Ascending aorta (tissue), 2 donors: Measurements from ENCODE around the gene SCUBE2. TPM values are rescaled to one million over a fixed set of nuclear protein-coding genes. Genes with fewer than 3 reads are reported as not detected.

Experiments used
- DNase-seq, 2 donors: peaks; one replicate each; pipeline ENCODE4 v3.0.0-alpha.2; 2019; ENCODE audit warnings: low spot score in 2 of 2
- H3K27ac ChIP-seq, 2 donors: fragments of 200-600 bp; sonication (generic); one replicate each; pipeline ENCODE4 v1.5.1; 2016 to 2017; ENCODE audit warnings: mild to moderate bottlenecking in 1 of 2
- H3K27me3 ChIP-seq: fragments of 200-600 bp; sonication (generic); one replicate; pipeline ENCODE4 v1.5.1; 2017
- H3K36me3 ChIP-seq, 2 donors: fragments of 200-600 bp; sonication (generic); one replicate each; pipeline ENCODE4 v1.5.1; 2016
- H3K4me1 ChIP-seq, 2 donors: fragments of 200-600 bp; sonication (generic); one replicate each; pipeline ENCODE4 v1.5.1; 2016 to 2017; ENCODE audit warnings: mild to moderate bottlenecking in 1 of 2
- H3K4me3 ChIP-seq, 2 donors: fragments of 200-600 bp; sonication (generic); one replicate each; pipeline ENCODE4 v1.5.1; 2016 to 2017; ENCODE audit warnings: mild to moderate bottlenecking in 1 of 2
- H3K9me3 ChIP-seq, 2 donors: fragments of 200-600 bp; sonication (generic); one replicate each; pipeline ENCODE4 v1.5.1; 2016
- intact Hi-C: fragments of 100-400 bp; cut with DNase I; formaldehyde crosslinking; loops from one replicate; pipeline ENCODE4 v1.15.1; 2023
- total RNA-seq: library from RNA; depleted of rRNA; stranded (reverse); fragments of >200 nt; gene quantifications from one replicate; pipeline ENCODE4 v1.1.0, GENCODE V29; 2016
- TF ChIP-seq, protein P1 (sequence below), 3 experiments: fragments of 200-600 bp in 2 of 3; fragments of 450-650 bp in 1 of 3; sonication (generic) in 2 of 3; IDR thresholded peaks; one replicate each; pipeline ENCODE4 v1.5.1; 2016 to 2019; ENCODE audit warnings: antibody characterized with exemption in 3 of 3, mild to moderate bottlenecking in 1 of 3, moderate library complexity in 1 of 3

SCUBE2 gene
- total RNA-seq, 1 donor from 2014 or later, result 1.1 TPM

GRCh38 chr11:9137293-9138132, 46.1 kb upstream of the SCUBE2 start:
- no peaks in the 10 kb centered on the region for H3K27me3 ChIP-seq
- intact Hi-C loops, result loop anchor here (1.0 to 5.0 kb wide), 6 partner anchors 122 to 455 kb away; partner anchors contain the start of genes AKIP1, NRIP3, RPL27A and TMEM9B
- peaks cover 21 to 25% of the 10 kb centered on the region in 2 donors for H3K36me3 ChIP-seq
- H3K27ac ChIP-seq, result peak overlapping the region; percentile 58 to 67
- TF ChIP-seq, protein P1, sequence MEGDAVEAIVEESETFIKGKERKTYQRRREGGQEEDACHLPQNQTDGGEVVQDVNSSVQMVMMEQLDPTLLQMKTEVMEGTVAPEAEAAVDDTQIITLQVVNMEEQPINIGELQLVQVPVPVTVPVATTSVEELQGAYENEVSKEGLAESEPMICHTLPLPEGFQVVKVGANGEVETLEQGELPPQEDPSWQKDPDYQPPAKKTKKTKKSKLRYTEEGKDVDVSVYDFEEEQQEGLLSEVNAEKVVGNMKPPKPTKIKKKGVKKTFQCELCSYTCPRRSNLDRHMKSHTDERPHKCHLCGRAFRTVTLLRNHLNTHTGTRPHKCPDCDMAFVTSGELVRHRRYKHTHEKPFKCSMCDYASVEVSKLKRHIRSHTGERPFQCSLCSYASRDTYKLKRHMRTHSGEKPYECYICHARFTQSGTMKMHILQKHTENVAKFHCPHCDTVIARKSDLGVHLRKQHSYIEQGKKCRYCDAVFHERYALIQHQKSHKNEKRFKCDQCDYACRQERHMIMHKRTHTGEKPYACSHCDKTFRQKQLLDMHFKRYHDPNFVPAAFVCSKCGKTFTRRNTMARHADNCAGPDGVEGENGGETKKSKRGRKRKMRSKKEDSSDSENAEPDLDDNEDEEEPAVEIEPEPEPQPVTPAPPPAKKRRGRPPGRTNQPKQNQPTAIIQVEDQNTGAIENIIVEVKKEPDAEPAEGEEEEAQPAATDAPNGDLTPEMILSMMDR (IDR thresholded peaks at IDR 0.05), result peak; percentile 87 to 98 (median 92)
- H3K4me3 ChIP-seq, result no peak overlapping the region
- H3K9me3 ChIP-seq, result no peaks in the 10 kb centered on the region
- peak in 1 of 2 donors; percentile 86 for DNase-seq
- H3K4me1 ChIP-seq, result peaks cover 7 to 19% of the 10 kb centered on the region in 2 donors

DNA sequence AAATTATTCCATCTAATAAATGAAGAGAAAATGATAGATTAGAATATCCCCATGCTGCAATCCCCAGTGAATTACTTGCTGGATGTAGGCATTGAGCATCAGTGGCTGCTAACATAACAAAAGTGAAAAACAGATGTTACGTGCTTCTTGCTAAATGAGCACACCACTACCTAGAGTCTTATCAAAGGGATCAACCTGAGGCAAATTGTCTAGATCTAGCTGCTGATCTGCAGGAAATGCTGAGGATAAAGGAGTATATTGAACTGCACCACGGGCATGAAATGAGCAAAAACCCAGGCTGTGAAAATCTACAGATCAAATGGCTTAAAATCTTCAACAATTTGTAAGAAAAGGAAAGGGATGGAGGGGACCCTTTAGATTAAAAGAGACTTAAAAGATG, 45.3 kb upstream of the SCUBE2 start:
- Histone ChIP-seq H3K27me3 (no peaks in the 10 kb centered on the region), H3K4me3 (no peak overlapping the region), H3K36me3 (peaks cover 13 to 17% of the 10 kb centered on the region in 2 donors), H3K27ac (peak overlapping the region in 1 of 2 donors; percentile 67), H3K4me1 (peaks cover 7 to 19% of the 10 kb centered on the region in 2 donors), H3K9me3 (no peaks in the 10 kb centered on the region)
- intact Hi-C loops, result loop anchor here (1.0 to 5.0 kb wide), 6 partner anchors 121 to 454 kb away; partner anchors contain the start of genes AKIP1, NRIP3, RPL27A and TMEM9B
- TF ChIP-seq, protein P1 (IDR thresholded peaks at IDR 0.05), result no peak
- DNase-seq, result no peak

DNA sequence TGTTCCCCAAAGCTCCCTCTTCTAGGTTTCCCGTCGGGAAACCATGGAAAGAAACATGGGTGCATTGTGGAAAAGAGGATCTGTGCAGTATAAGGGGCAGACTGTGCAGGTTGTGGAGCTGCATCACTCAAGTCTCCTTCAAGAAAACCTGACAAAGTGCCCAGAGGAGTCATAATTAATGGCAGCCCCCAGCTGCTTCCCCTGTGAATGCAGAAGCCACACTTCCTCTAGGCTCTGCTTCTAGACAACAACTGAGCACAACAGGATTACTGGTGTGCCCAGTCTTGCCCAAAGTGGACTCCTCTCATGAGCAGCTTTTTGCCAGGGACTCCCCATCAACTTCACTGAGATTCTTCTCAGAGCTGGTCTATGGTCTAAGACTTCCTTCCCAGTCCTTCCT, 42.6 kb upstream of the SCUBE2 start:
- H3K27ac ChIP-seq, result no peak overlapping the region
- H3K4me3 ChIP-seq, result no peak overlapping the region
- H3K4me1 ChIP-seq, result peaks cover 0 to 11% of the 10 kb centered on the region in 2 donors
- intact Hi-C loops, result no loop called here
- H3K27me3 ChIP-seq, result no peaks in the 10 kb centered on the region
- DNase-seq, result no peak
- H3K36me3 ChIP-seq, result peaks cover 0 to 6% of the 10 kb centered on the region in 2 donors
- H3K9me3 ChIP-seq, result no peaks in the 10 kb centered on the region
- TF ChIP-seq, protein P1 (IDR thresholded peaks at IDR 0.05), result no peak

DNA sequence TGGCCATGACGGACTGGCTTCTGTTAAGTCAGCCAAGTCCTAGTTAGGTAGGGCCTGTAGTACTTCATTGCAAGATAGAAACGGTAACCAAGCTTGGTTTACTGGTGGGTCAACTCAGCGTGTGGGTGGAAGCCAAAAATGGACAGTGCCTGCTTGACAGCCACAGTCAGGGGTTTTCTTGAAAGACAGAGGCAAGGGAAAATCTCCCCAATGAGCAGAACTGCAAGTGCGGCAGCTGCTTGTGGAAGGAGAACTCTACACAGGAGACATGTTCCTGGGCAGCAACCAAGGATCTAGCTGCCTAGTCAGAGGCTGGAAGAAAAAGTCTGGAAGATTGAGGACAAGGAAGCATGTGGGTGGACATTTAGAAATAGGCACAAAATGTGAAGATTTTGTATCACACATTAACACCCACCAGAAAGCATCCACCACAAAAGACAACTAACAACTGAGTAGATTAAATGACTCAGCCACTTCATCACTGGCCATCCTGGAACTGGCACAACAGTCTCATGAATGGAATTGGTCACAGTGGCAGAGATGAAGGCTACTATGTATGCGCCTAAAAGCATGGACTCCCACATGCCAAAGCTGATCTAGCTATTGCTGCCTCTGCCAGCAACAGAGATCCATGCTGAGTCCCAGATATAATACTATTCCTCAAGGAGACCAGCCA, 40.9 kb upstream of the SCUBE2 start:
- no peak overlapping the region for H3K4me3 ChIP-seq
- no peak for DNase-seq
- intact Hi-C loops, result no loop called here
- H3K36me3 ChIP-seq, result peaks cover 0 to 6% of the 10 kb centered on the region in 2 donors
- H3K4me1 ChIP-seq, result peaks cover 0 to under 1% of the 10 kb centered on the region in 2 donors
- no peaks in the 10 kb centered on the region for H3K27me3 ChIP-seq
- no peaks in the 10 kb centered on the region for H3K9me3 ChIP-seq
- no peak overlapping the region for H3K27ac ChIP-seq
- TF ChIP-seq, protein P1 (IDR thresholded peaks at IDR 0.05), result no peak

DNA sequence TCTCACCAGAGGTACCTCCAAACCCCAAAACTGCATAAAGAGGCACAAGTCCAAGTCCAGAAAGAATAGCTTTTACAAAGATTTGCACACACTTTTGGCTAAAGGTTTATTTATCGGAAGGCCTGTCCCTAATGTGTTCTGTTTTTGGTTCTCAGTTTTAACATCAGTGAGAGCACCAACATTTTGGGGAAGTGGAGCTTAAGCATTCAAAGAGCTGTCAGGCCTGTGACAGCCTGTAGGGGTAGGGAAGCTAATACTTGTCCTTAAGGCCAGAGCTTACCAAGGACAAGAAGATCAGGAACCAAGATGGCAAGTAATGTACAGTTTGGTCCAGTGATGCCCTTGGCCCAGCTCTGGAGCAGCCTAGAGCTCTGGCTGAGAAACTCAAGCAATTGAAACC, 38.9 kb upstream of the SCUBE2 start:
- Histone ChIP-seq H3K4me3 (no peak overlapping the region), H3K9me3 (no peaks in the 10 kb centered on the region), H3K4me1 (no peaks in the 10 kb centered on the region), H3K27me3 (no peaks in the 10 kb centered on the region), H3K36me3 (peaks cover 0 to 6% of the 10 kb centered on the region in 2 donors), H3K27ac (no peak overlapping the region)
- intact Hi-C loops, result no loop called here
- TF ChIP-seq, protein P1 (IDR thresholded peaks at IDR 0.05), result no peak
- DNase-seq, result no peak
